Activated T-cell treated with anti-CD3 and anti-CD28 coated beads, Interleukin-2, amount 50 U/mL, for 4 hours (primary cell): ENCODE results near the gene FNDC11. TPM values are rescaled to one million over a fixed set of nuclear protein-coding genes. Genes with fewer than 3 reads are reported as not detected.

Source experiments
- ATAC-seq, 2 donors: fragments of 200-7000 bp; cut with Tn5 transposase; one replicate each; pipeline ENCODE4 v1.10.0; 2021
- DNase-seq: peaks from one replicate; pipeline ENCODE4 v3.0.0-alpha.2; 2020
- H3K27me3 Mint-ChIP-seq: one replicate; pipeline ENCODE4 v1.8.0; 2021; ENCODE audit warnings: low read depth, mixed read lengths
- H3K36me3 Mint-ChIP-seq: one replicate; pipeline ENCODE4 v1.8.0; 2022; ENCODE audit warnings: mixed read lengths; ENCODE audit not compliant: insufficient read depth
- H3K4me1 Mint-ChIP-seq: one replicate; pipeline ENCODE4 v1.8.0; 2021; ENCODE audit warnings: low read depth, mixed read lengths
- H3K4me3 Mint-ChIP-seq: one replicate; pipeline ENCODE4 v1.8.0; 2021; ENCODE audit warnings: mild to moderate bottlenecking, moderate library complexity, mixed read lengths
- H3K9me3 Mint-ChIP-seq: one replicate; pipeline ENCODE4 v1.8.0; 2021; ENCODE audit warnings: mixed read lengths
- total RNA-seq, 3 donors: library from RNA; stranded (reverse); gene quantifications; one replicate each; pipeline ENCODE4 v1.2.1, GENCODE V29; 2021

Gene FNDC11
- total RNA-seq, 3 donors from 2014 or later, result 0.13 to 0.19 (median 0.18) TPM

GRCh38 chr20:63520504-63520933, 33.4 kb upstream of the FNDC11 start, which contains the start of gene PPDPF:
Gene PPDPF, plus strand, starts transcription at chr20:63520765. Its CDS starts 544 bp downstream, at chr20:63521309.
- Mint-ChIP-seq H3K27me3 (peaks cover 2% of the 10 kb centered on the region), H3K9me3 (no peaks in the 10 kb centered on the region), H3K4me3 (peak within 1 kb of the TSS; percentile 82), H3K36me3 (peaks cover 7% of the 10 kb centered on the region), H3K4me1 (peaks cover 15% of the 10 kb centered on the region)
- peak; percentile 81 for DNase-seq
- peak; percentile 88 to 91 for ATAC-seq

GRCh38 chr20:63520934-63521601, 32.9 kb upstream of the FNDC11 start:
- H3K4me3 Mint-ChIP-seq, result peak overlapping the region; percentile 82
- ATAC-seq (peak; percentile 69 to 73), DNase-seq (peak; percentile 55)
- H3K9me3 Mint-ChIP-seq, result no peaks in the 10 kb centered on the region
- H3K36me3 Mint-ChIP-seq, result peaks cover 7% of the 10 kb centered on the region
- no peaks in the 10 kb centered on the region for H3K27me3 Mint-ChIP-seq
- H3K4me1 Mint-ChIP-seq, result peaks cover 15% of the 10 kb centered on the region

DNA sequence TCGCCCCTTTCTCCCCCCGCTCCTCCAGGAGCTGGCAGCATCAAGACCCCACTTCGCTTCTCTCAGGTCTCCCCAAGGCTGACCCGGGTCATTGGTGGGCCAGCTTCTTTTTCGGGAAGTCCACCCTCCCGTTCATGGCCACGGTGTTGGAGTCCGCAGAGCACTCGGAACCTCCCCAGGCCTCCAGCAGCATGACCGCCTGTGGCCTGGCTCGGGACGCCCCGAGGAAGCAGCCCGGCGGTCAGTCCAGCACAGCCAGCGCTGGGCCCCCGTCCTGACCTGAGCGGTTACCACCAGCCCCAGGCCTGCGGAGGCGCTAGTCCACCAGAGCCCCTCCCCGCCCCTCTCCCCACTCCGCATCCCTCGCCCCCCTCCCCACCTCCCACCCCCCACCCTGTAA, 32.4 kb upstream of the FNDC11 start:
- no peaks in the 10 kb centered on the region for H3K9me3 Mint-ChIP-seq
- no peak for DNase-seq
- no peak for ATAC-seq
- H3K27me3 Mint-ChIP-seq, result no peaks in the 10 kb centered on the region
- peaks cover 7% of the 10 kb centered on the region for H3K36me3 Mint-ChIP-seq
- peak overlapping the region; percentile 82 for H3K4me3 Mint-ChIP-seq
- peaks cover 15% of the 10 kb centered on the region for H3K4me1 Mint-ChIP-seq

DNA sequence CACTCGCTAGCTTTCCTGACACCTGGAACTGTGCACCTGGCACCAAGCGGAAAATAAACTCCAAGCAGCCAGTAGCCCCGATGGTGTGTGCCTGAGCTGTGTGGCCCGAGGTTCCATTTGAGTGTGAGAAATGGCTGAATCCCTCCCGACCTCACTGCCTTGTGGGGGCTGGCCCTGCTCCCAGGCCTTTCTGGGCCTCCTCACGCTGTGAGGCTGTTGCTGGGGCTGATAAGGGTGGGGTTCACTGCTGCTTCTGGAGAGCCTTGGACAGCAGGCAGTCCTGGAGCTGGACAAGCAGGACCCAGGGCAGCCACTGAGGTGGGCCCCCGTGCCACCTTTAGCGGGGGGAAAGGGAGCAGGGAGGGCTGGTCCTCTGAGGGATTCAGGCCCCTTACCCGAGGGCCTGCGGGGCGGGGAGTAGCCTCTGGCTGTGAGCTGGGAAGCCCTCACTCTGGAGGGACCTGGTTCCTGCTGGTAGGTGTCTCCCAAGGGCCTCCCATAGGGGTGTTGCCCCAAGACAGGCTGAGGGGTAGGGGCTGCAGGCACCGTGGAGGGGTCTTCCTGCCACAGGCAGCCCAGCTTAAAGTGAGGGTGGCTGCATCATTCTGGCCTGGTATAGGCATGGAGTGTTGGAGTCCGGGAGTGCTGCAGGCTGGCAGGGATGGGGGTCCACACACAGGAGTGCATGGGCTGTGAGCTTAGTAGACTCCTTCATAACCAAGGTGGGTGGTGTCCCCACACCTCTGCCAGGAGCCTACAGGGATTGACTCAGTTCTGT, 31.7 kb upstream of the FNDC11 start:
- Mint-ChIP-seq H3K9me3 (no peaks in the 10 kb centered on the region), H3K36me3 (peaks cover 7% of the 10 kb centered on the region), H3K4me3 (peak overlapping the region; percentile 54), H3K27me3 (no peaks in the 10 kb centered on the region), H3K4me1 (peaks cover 15% of the 10 kb centered on the region)
- no peak for ATAC-seq
- DNase-seq, result no peak

GRCh38 chr20:63522981-63523611, 30.9 kb upstream of the FNDC11 start:
- ATAC-seq (no peak), DNase-seq (no peak)
- H3K4me3 Mint-ChIP-seq, result peak overlapping the region; percentile 11

DNA sequence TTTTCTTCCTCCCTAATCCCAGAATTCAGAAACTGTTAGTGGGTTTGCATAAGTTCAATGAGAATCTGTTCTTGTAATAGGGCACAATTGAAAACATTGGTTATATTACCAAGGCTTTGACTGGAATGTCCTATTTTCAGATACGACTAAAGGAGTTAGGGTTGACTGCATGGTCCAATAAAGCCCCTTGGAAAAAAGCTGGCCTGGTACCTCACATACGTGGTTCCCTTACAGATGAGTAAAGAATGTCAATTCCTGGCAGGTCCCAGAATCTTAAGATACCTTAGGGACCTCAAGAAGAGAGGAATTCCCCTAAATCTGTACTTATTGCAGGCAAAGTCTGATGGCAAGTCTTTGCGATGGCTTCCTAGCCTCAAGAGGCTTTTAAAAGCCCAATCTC, 28.8 kb upstream of the FNDC11 start:
- DNase-seq (no peak), ATAC-seq (no peak)
- Mint-ChIP-seq H3K4me3 (no peak overlapping the region), H3K27me3 (no peaks in the 10 kb centered on the region), H3K36me3 (peaks cover 7% of the 10 kb centered on the region), H3K9me3 (no peaks in the 10 kb centered on the region), H3K4me1 (peaks cover 11% of the 10 kb centered on the region)

More at GRCh38 chr20:63522981-63523611, 30.9 kb upstream of the FNDC11 start:
- Mint-ChIP-seq H3K9me3 (no peaks in the 10 kb centered on the region), H3K27me3 (no peaks in the 10 kb centered on the region), H3K36me3 (peaks cover 7% of the 10 kb centered on the region), H3K4me1 (peaks cover 15% of the 10 kb centered on the region)

GRCh38 chr20:63525971-63526370, 28.0 kb upstream of the FNDC11 start:
- Mint-ChIP-seq H3K9me3 (no peaks in the 10 kb centered on the region), H3K4me1 (peaks cover 11% of the 10 kb centered on the region), H3K36me3 (peaks cover 7% of the 10 kb centered on the region), H3K4me3 (no peak overlapping the region), H3K27me3 (no peaks in the 10 kb centered on the region)
- no peak for DNase-seq
- no peak for ATAC-seq

DNA sequence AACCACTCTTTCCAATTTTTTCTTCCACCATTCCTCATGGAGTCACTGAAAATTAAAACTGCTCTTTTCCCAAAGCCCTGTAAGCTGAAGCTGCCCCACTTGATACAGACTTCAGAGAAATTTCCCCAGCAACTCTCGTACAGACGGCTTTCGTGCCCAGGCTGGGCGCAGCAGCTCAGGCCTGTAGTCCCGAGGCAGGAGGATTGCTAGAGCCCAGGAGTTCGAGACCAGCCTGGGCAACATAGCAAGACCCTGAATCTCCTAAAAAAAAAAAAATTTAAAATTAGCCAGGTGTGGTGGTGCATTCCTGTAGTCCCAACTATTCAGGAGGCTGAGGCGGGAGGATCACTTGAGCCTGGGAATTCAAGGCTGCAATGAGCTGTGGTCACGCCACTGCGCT, 26.8 kb upstream of the FNDC11 start:
- no peak for ATAC-seq

DNA sequence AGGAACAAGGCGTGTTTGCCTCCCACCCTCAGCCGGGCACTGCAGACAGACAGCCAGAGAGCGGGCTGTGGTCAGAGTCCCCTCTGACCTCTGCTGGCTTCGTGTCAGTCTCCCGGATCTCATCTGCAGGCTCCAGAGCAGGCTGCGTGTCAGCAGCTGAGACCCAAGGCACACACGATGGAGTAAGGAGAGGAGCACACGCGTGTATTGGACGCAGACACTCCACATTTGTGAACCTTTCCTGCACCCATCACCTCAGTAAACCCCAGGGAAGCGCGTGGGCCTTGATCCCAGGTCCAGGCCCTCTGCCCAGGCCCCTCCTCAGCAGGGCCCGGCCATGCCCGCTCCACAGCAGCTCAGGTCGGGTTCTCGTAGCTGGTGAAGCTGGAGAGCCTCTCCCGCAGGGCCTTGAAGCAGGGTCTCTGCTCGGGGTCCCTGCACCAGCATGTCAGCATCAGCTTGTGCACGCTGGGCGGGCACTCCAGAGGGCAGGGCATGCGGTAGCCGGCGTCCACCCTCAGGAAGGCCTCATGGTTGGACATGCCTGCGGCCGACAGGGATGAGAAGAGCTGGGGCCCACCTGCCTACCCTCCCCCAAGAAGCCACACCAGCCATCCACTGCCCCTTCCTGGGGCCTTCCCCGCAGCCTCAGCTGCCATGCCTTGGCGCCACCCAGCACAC, 24.6 kb upstream of the FNDC11 start:
- Mint-ChIP-seq H3K36me3 (no peaks in the 10 kb centered on the region), H3K4me1 (peaks cover 4% of the 10 kb centered on the region), H3K4me3 (no peak overlapping the region), H3K27me3 (no peaks in the 10 kb centered on the region), H3K9me3 (no peaks in the 10 kb centered on the region)
- DNase-seq (no peak), ATAC-seq (no peak)

More for the DNA sequence above, 26.8 kb upstream of the FNDC11 start:
- Mint-ChIP-seq H3K27me3 (no peaks in the 10 kb centered on the region), H3K9me3 (no peaks in the 10 kb centered on the region), H3K4me3 (no peak overlapping the region), H3K4me1 (peaks cover 10% of the 10 kb centered on the region), H3K36me3 (peaks cover 7% of the 10 kb centered on the region)
- DNase-seq, result no peak

DNA sequence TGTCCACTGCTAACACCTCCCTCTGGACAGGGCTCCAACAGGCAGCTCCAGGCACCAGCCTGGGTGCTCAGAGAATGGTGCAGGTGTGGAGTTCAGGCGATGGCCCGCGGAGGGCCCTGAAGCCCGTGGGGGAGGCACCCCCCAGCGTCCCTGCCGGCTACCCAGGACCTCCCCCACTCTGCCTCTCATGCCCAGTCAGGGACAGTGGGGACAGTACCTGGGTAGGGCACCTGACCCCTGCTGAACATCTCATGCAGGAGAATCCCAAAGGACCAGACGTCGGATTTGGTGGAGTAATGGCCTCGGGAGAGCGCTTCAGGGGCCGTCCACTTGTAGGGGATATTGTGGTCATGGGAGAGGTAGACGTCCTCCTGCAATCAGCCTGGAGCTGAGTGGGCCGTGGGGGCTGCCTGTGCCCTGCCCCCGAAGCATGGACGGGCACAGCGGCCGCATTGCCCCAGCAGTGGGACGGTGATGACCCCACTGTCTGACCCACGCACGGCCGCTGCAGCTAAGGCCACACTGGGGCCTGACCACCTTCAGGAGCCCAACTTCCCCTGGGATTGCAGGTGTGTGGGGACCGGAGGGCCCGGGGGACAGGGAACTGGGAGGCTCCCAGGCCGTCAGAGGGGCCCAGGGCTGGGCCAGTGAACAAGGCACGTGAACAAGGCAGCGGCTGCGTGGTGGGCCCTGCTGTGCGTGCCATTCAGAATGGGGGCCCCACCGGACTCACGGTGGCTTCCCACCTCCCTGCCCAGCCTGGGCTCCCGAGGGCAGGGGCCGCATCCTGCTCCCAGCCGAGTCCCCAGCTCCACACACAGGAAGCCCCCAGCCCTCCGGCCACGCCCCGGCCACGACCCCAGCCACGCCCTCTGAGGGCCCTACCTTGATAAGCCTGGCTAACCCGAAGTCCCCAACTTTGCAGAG, 23.8 kb upstream of the FNDC11 start:
- Mint-ChIP-seq H3K27me3 (no peaks in the 10 kb centered on the region), H3K9me3 (no peaks in the 10 kb centered on the region), H3K4me1 (peaks cover 2% of the 10 kb centered on the region), H3K4me3 (no peak overlapping the region), H3K36me3 (no peaks in the 10 kb centered on the region)
- DNase-seq (no peak), ATAC-seq (no peak)

GRCh38 chr20:63530788-63531160, 23.2 kb upstream of the FNDC11 start:
- Mint-ChIP-seq H3K27me3 (no peaks in the 10 kb centered on the region), H3K4me3 (no peak overlapping the region), H3K4me1 (peaks cover 2% of the 10 kb centered on the region), H3K9me3 (no peaks in the 10 kb centered on the region), H3K36me3 (no peaks in the 10 kb centered on the region)
- ATAC-seq (no peak), DNase-seq (no peak)

DNA sequence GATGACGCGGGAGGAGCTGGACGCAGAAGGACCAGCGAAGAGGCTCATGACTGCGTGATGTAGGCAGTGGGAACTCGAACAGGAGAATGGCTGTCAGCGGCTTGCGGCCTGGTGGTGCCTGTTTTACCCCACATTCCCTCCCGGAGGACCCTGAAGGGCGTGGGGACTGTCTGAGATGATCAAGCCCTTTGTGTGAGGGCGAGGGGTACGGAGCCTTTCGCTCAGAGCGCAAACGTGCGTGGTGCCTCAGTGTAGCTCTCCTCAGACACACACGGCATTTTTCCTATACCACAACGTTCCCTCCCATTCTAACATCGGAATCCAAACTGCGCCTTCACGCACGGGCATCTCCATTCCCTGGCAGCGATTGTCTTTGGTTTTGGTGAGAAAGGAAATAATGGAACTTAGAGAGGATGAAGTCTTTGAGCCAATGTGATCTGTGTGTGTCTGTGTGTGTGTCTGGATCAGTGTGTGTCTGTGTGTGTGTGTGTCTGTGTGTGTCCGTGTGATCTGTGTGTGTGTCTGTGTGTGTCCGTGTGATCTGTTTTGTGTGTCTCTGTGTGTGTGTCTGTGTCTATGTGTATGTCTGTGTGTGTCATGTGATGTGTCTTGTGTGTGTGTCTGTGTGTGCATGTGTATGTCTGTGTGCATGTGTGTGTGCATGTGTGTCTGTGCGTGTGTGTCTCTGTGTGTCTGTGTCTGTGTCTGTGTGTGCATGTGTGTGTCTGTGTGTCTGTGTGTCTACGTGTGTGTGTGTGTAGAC, 22.1 kb upstream of the FNDC11 start:
- Mint-ChIP-seq H3K36me3 (no peaks in the 10 kb centered on the region), H3K9me3 (no peaks in the 10 kb centered on the region), H3K4me3 (no peak overlapping the region), H3K4me1 (peaks cover 4% of the 10 kb centered on the region), H3K27me3 (no peaks in the 10 kb centered on the region)
- DNase-seq, result no peak
- ATAC-seq, result no peak

GRCh38 chr20:63532449-63532971, 21.4 kb upstream of the FNDC11 start:
- no peak overlapping the region for H3K4me3 Mint-ChIP-seq
- no peak for ATAC-seq
- DNase-seq, result no peak
- no peaks in the 10 kb centered on the region for H3K27me3 Mint-ChIP-seq
- H3K9me3 Mint-ChIP-seq, result no peaks in the 10 kb centered on the region
- no peaks in the 10 kb centered on the region for H3K36me3 Mint-ChIP-seq
- H3K4me1 Mint-ChIP-seq, result peaks cover 7% of the 10 kb centered on the region
